Fibroblast of villous mesenchyme (primary cell): Measurements from ENCODE around the gene GFPT1. TPM values are rescaled to one million over a fixed set of nuclear protein-coding genes. Genes with fewer than 3 reads are reported as not detected.

ENCODE experiments used
- DNase-seq: peaks from one replicate; pipeline ENCODE4 v3.0.0-alpha.2; 2010; ENCODE audit warnings: low read depth
- H3K4me3 ChIP-seq: 2 replicates; pipeline ENCODE4 v1.5.1; 2011; ENCODE audit warnings: low read depth, mild to moderate bottlenecking, low read length
- CTCF ChIP-seq: IDR thresholded peaks from 2 replicates; pipeline ENCODE4 v1.5.1; 2012; ENCODE audit warnings: low read depth, mild to moderate bottlenecking, low read length; ENCODE audit not compliant: insufficient read depth
- total RNA-seq: library from RNA; depleted of rRNA; stranded (reverse); fragments of >200 nt; gene quantifications from 2 replicates; pipeline ENCODE4 v1.2.3, GENCODE V29; 2012

Gene GFPT1
- total RNA-seq, 1 donor, result 75.1 TPM

GRCh38 chr2:69395866-69396265, 8.8 kb upstream of the GFPT1 start:
- no peak for TF ChIP-seq CTCF
- H3K4me3 ChIP-seq, result no peak overlapping the region
- no peak for DNase-seq

GRCh38 chr2:69393963-69394362, 6.9 kb upstream of the GFPT1 start:
- DNase-seq, result no peak
- no peak for TF ChIP-seq CTCF
- no peak overlapping the region for H3K4me3 ChIP-seq

- no peak for TF ChIP-seq CTCF
- no peak for DNase-seq
- no peak overlapping the region for H3K4me3 ChIP-seq
These were observed 3.4 kb upstream of the GFPT1 start for GRCh38 chr2:69390471-69390870.

DNA sequence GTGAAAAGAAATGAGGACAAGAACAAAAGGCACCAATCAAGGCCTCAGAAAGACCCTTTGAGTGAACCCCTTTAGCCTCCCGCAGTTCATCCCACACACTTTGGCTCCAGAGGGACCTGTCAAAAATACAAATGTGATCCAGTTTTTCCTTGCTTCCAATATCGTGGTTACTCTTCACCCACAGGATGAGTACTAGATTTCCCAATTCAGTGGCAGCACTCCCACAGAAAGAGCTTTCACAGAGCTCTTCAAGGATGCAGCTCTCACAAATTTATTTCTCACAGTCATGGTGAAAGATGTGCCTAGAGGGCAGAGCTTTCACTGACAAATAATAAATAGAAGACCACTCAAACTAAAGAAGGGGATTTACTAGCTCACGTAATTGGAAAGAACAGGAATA, 3.0 kb upstream of the GFPT1 start:
- DNase-seq, result peak; percentile 27
- H3K4me3 ChIP-seq, result no peak overlapping the region
- TF ChIP-seq CTCF, result no peak

DNA sequence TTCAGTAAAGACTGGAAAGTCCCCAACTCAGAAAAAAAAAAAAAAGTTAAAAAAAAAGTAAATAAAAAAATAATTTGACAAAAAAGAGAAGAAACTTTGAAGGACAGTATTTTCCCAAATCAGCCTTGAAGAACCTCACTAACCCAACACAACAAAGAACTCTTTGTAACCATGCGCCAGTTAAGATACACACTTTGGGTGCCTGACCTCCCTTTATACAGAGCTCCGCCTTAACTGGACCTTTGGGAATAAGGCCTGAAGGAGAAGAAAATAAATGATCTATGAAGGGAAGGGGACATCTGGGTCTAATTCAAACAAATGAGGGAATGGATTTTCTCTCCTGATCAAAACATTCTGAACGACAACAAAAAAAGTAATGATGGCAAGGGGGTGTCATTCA, 2.2 kb upstream of the GFPT1 start:
- H3K4me3 ChIP-seq, result no peak overlapping the region
- TF ChIP-seq CTCF, result no peak
- no peak for DNase-seq

DNA sequence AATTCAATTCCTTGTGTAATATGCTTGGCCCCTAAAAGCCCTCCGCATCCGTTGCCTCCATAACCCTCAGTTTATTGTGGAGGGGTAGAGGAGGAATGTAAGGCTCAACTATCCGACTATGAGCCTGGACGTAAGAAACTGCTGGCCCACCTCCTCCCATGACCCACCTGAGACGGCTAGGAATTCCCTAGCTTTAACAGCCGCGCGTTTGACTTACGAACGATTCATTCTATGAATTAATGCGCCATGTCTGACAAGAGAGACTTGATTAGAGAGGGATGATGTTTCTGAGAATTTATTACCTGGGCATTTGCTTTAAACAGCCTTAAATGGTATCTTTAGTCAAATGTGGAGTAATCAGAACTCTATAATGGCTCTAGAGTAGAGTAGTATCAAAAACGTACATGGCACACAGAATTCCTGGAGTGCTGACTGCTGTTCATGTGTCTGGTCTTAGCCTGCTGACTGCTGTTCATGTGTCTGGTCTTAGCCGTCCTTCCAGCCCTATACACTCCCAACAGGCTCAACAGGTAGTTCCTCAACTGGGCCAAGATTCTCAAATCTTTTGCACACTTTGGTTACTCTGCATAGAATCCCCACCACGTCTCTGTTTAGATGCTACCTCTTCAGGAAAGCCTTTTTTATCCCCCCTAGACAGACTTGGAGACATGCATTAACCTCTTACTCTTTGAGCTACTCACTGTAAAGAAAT, 899 bp upstream of the GFPT1 start:
- peak; percentile 33 for DNase-seq
- peak overlapping the region; percentile 67 for H3K4me3 ChIP-seq
- no peak for TF ChIP-seq CTCF

DNA sequence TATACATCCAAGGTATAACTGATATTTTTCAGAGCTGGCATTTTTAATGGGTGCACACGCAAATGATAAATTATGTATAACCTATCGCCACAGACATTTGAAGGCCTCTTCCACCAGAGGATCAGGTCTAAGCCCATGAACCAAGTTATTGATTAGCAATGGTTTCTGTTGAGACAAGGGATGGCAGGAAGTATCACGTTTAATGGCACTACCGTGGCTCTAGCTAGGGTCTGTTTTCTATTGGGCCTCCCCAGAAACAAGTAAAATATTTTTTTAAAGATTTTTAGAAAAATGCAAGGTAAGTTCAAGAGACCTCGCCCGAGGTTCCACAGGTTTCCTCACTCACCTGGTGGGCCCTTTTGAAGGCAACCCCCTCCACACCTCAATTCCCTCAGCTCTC, 667 bp downstream of the GFPT1 start:
- DNase-seq, result peak; percentile 14
- no peak for TF ChIP-seq CTCF

More for the DNA sequence above, 667 bp downstream of the GFPT1 start:
- peak overlapping the region; percentile 85 for H3K4me3 ChIP-seq
